ENCODE data around the gene PSMD2.

Gene PSMD2

GRCh38 chr3:184333190-184333589 is 34.1 kb downstream of the PSMD2 start:
- H3K27ac ChIP-seq = peak overlapping the region; percentile 26
- TF ChIP-seq CTCF (conservative IDR thresholded peaks at IDR 0.05) = no peak

GRCh38 chr3:184333700-184334099 is 34.7 kb downstream of the PSMD2 start:
- peak overlapping the region; percentile 26 for H3K27ac ChIP-seq

GRCh38 chr3:184334470-184335158 is 35.6 kb downstream of the PSMD2 start:
- TF ChIP-seq CTCF (conservative IDR thresholded peaks at IDR 0.05) = no peak

More at GRCh38 chr3:184333700-184334099, 34.7 kb downstream of the PSMD2 start:
- no peak for TF ChIP-seq CTCF (conservative IDR thresholded peaks at IDR 0.05)

GRCh38 chr3:184335291-184335660 is 36.2 kb downstream of the PSMD2 start:
- TF ChIP-seq CTCF (conservative IDR thresholded peaks at IDR 0.05) = no peak
- peak overlapping the region; percentile 81 for H3K27ac ChIP-seq

More at GRCh38 chr3:184334470-184335158, 35.6 kb downstream of the PSMD2 start:
- H3K27ac ChIP-seq = peak overlapping the region; percentile 81; the same call in 1 of the 2 replicates

GRCh38 chr3:184335661-184336546 is 36.9 kb downstream of the PSMD2 start:
- H3K27ac ChIP-seq = peak overlapping the region; percentile 81

GRCh38 chr3:184336547-184337398 is 37.7 kb downstream of the PSMD2 start:
- H3K27ac ChIP-seq = peak overlapping the region; percentile 81
- TF ChIP-seq CTCF (conservative IDR thresholded peaks at IDR 0.05) = no peak

More at GRCh38 chr3:184335661-184336546, 36.9 kb downstream of the PSMD2 start:
- no peak for TF ChIP-seq CTCF (conservative IDR thresholded peaks at IDR 0.05)

GRCh38 chr3:184337399-184337714 is 38.3 kb downstream of the PSMD2 start, which contains the start of gene FAM131A:
TSS of gene FAM131A (plus strand) at chr3:184337600. CDS start at chr3:184337631, 31 bp downstream.
- H3K27ac ChIP-seq = peak within 1 kb of the TSS; percentile 81
- no peak for TF ChIP-seq CTCF (conservative IDR thresholded peaks at IDR 0.05)

All from VCaP (cell line).